ENCODE data around the gene PTPRZ1. TPM values are rescaled to one million over a fixed set of nuclear protein-coding genes. Genes with fewer than 3 reads are reported as not detected.

PTPRZ1 gene
- polyA plus RNA-seq, 1 of the 3 experiments (the other 2 are of a cell fraction): not detected

DNA sequence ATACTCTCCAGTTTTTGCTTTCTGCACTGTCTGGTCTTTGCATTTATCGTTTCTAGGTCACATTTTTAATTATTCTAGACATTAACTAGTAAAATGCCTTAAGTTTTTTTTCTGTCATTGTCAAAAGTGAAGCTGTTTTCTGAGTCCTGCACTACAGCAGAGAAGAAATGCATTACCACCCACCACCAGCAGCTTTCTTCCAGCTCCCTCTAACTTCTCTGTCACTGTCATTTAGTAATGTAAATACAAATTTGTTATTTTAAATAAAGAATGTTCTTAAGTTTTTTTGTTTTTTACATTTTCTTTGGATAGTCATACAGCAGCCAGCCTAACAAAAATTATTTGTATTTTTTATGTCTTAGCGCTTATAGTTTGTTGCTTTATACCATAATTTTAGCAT, 18.8 kb downstream of the PTPRZ1 start:
- 23% methylated on average over 2 of the region's 2 CpGs for WGBS (ENCODE audit: low lambda C conversion rate)
- no peak for DNase-seq
- no peaks in the 10 kb centered on the region; the same call in 1 of the 2 replicates for H3K27me3 ChIP-seq (ENCODE audit: insufficient read depth)
- no peak overlapping the region for H3K27ac ChIP-seq (ENCODE audit: low read depth in 2 of 2, low read length in 1 of 2)
- no peaks in the 10 kb centered on the region for H3F3A ChIP-seq (replicated peaks; ENCODE audit: insufficient read depth)
- no peaks in the 10 kb centered on the region for H3K36me3 ChIP-seq (replicated peaks in 1 of 2; ENCODE audit: control insufficient read depth in 1 of 2, insufficient read depth in 2 of 2, low read length in 1 of 2)
- ChIA-PET POLR2A (no interaction called here), CTCF (interaction anchor here (1.4 kb wide), 1 partner anchor 32 kb away, joined by 3 read pairs; no protein-coding TSS in a partner anchor)
- no peak overlapping the region for H3K4me2 ChIP-seq
- no peak for TF ChIP-seq RXRA (IDR thresholded peaks at IDR 0.05; ENCODE audit: borderline replicate concordance, low read depth)
- TF ChIP-seq FOXM1 (IDR thresholded peaks at IDR 0.05; ENCODE audit: low read depth): no peak
- no peak for TF ChIP-seq JUND (IDR thresholded peaks at IDR 0.05)
- TF ChIP-seq, protein P1, sequence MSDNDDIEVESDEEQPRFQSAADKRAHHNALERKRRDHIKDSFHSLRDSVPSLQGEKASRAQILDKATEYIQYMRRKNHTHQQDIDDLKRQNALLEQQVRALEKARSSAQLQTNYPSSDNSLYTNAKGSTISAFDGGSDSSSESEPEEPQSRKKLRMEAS (IDR thresholded peaks at IDR 0.05; ENCODE audit: low read depth): no peak
- no peak for TF ChIP-seq NRF1 (IDR thresholded peaks at IDR 0.05; ENCODE audit: low read depth, low read length)
- TF ChIP-seq, protein P2, sequence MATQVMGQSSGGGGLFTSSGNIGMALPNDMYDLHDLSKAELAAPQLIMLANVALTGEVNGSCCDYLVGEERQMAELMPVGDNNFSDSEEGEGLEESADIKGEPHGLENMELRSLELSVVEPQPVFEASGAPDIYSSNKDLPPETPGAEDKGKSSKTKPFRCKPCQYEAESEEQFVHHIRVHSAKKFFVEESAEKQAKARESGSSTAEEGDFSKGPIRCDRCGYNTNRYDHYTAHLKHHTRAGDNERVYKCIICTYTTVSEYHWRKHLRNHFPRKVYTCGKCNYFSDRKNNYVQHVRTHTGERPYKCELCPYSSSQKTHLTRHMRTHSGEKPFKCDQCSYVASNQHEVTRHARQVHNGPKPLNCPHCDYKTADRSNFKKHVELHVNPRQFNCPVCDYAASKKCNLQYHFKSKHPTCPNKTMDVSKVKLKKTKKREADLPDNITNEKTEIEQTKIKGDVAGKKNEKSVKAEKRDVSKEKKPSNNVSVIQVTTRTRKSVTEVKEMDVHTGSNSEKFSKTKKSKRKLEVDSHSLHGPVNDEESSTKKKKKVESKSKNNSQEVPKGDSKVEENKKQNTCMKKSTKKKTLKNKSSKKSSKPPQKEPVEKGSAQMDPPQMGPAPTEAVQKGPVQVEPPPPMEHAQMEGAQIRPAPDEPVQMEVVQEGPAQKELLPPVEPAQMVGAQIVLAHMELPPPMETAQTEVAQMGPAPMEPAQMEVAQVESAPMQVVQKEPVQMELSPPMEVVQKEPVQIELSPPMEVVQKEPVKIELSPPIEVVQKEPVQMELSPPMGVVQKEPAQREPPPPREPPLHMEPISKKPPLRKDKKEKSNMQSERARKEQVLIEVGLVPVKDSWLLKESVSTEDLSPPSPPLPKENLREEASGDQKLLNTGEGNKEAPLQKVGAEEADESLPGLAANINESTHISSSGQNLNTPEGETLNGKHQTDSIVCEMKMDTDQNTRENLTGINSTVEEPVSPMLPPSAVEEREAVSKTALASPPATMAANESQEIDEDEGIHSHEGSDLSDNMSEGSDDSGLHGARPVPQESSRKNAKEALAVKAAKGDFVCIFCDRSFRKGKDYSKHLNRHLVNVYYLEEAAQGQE (IDR thresholded peaks at IDR 0.05; ENCODE audit: low read depth, low read length): no peak
- TF ChIP-seq RCOR1 (IDR thresholded peaks at IDR 0.05; ENCODE audit: low read length): no peak
- TF ChIP-seq FOSL2 (IDR thresholded peaks at IDR 0.05; ENCODE audit: borderline replicate concordance, low read depth): no peak
- TF ChIP-seq RAD21 (IDR thresholded peaks at IDR 0.05; ENCODE audit: low read length): no peak
- TF ChIP-seq GATA2 (CRISPR knock-in tag; IDR thresholded peaks at IDR 0.05): no peak
- TF ChIP-seq GABPA (IDR thresholded peaks at IDR 0.05; ENCODE audit: low read depth): no peak
- TF ChIP-seq MXI1 (IDR thresholded peaks at IDR 0.05; ENCODE audit: low read depth, low read length): no peak
- no peaks in the 10 kb centered on the region for H3K79me2 ChIP-seq (ENCODE audit: insufficient read depth)
- H4K20me1 ChIP-seq (ENCODE audit: insufficient read depth): no peaks in the 10 kb centered on the region
- no peaks in the 10 kb centered on the region for H3K4me1 ChIP-seq (ENCODE audit: control insufficient read depth in 1 of 2, insufficient read depth in 2 of 2, low read depth in 1 of 2, low read length in 1 of 2)
- no peak overlapping the region for H3K9ac ChIP-seq
- H2AFZ ChIP-seq (ENCODE audit: low read depth): no peak overlapping the region; the same call in 1 of the 2 replicates
- H3K9me2 ChIP-seq: no peaks in the 10 kb centered on the region
- H3K9me3 ChIP-seq: no peaks in the 10 kb centered on the region
- H3K4me3 ChIP-seq (ENCODE audit: low read depth in 2 of 2, low read length in 1 of 2): no peak overlapping the region

DNA sequence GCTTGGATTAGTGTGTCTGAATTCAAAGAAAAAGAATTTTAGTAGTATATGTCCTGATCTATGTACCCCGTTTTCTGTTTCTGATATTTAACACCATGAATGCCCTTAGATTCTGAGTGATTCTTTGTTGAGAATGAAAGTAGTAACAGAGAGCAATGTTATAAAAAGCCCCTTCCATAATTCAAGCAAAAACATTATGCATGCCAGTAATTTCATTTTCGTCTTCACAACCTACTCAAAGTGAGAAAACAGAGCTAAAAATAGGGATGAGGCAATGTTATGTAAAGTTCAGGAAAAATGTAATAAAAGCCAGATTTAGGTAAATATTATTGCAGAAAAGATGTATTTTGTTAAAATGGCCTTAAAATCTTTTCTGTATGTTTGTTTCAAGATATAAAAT, 28.1 kb downstream of the PTPRZ1 start:
- Histone ChIP-seq H3F3A (replicated peaks; ENCODE audit: insufficient read depth) (no peaks in the 10 kb centered on the region), H3K4me2 (no peak overlapping the region), H3K79me2 (ENCODE audit: insufficient read depth) (no peaks in the 10 kb centered on the region), H3K27me3 (ENCODE audit: insufficient read depth) (no peaks in the 10 kb centered on the region), H3K36me3 (replicated peaks in 1 of 2; ENCODE audit: control insufficient read depth in 1 of 2, insufficient read depth in 2 of 2, low read length in 1 of 2) (no peaks in the 10 kb centered on the region), H2AFZ (ENCODE audit: low read depth) (no peak overlapping the region), H3K4me1 (ENCODE audit: control insufficient read depth in 1 of 2, insufficient read depth in 2 of 2, low read depth in 1 of 2, low read length in 1 of 2) (no peaks in the 10 kb centered on the region), H3K9me2 (no peaks in the 10 kb centered on the region), H3K27ac (ENCODE audit: low read depth in 2 of 2, low read length in 1 of 2) (no peak overlapping the region), H4K20me1 (ENCODE audit: insufficient read depth) (no peaks in the 10 kb centered on the region), H3K9me3 (no peaks in the 10 kb centered on the region), H3K9ac (no peak overlapping the region), H3K4me3 (ENCODE audit: low read depth in 2 of 2, low read length in 1 of 2) (no peak overlapping the region)
- ChIA-PET POLR2A (no interaction called here), CTCF (no interaction called here)
- DNase-seq: no peak
- WGBS (ENCODE audit: low lambda C conversion rate): 0% methylated on average over 2 of the region's 2 CpGs
- TF ChIP-seq, protein P3, sequence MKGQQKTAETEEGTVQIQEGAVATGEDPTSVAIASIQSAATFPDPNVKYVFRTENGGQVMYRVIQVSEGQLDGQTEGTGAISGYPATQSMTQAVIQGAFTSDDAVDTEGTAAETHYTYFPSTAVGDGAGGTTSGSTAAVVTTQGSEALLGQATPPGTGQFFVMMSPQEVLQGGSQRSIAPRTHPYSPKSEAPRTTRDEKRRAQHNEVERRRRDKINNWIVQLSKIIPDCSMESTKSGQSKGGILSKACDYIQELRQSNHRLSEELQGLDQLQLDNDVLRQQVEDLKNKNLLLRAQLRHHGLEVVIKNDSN (IDR thresholded peaks at IDR 0.05; ENCODE audit: borderline replicate concordance, low read depth): no peak
- no peak for TF ChIP-seq RCOR1 (IDR thresholded peaks at IDR 0.05; ENCODE audit: low read length)
- TF ChIP-seq, protein P4, sequence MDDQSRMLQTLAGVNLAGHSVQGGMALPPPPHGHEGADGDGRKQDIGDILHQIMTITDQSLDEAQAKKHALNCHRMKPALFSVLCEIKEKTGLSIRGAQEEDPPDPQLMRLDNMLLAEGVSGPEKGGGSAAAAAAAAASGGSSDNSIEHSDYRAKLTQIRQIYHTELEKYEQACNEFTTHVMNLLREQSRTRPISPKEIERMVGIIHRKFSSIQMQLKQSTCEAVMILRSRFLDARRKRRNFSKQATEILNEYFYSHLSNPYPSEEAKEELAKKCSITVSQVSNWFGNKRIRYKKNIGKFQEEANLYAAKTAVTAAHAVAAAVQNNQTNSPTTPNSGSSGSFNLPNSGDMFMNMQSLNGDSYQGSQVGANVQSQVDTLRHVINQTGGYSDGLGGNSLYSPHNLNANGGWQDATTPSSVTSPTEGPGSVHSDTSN (IDR thresholded peaks at IDR 0.05): no peak
- no peak for TF ChIP-seq RFX5 (IDR thresholded peaks at IDR 0.05; ENCODE audit: low read length)
- TF ChIP-seq, protein P5, sequence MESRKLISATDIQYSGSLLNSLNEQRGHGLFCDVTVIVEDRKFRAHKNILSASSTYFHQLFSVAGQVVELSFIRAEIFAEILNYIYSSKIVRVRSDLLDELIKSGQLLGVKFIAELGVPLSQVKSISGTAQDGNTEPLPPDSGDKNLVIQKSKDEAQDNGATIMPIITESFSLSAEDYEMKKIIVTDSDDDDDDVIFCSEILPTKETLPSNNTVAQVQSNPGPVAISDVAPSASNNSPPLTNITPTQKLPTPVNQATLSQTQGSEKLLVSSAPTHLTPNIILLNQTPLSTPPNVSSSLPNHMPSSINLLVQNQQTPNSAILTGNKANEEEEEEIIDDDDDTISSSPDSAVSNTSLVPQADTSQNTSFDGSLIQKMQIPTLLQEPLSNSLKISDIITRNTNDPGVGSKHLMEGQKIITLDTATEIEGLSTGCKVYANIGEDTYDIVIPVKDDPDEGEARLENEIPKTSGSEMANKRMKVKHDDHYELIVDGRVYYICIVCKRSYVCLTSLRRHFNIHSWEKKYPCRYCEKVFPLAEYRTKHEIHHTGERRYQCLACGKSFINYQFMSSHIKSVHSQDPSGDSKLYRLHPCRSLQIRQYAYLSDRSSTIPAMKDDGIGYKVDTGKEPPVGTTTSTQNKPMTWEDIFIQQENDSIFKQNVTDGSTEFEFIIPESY (IDR thresholded peaks at IDR 0.05; ENCODE audit: borderline replicate concordance, low read depth): no peak
- TF ChIP-seq, protein P2 (IDR thresholded peaks at IDR 0.05; ENCODE audit: low read depth, low read length): no peak
- no peak for TF ChIP-seq FOSL2 (IDR thresholded peaks at IDR 0.05; ENCODE audit: borderline replicate concordance, low read depth)
